Measurements from ENCODE around the gene SLCO2A1.

Gene SLCO2A1

DNA sequence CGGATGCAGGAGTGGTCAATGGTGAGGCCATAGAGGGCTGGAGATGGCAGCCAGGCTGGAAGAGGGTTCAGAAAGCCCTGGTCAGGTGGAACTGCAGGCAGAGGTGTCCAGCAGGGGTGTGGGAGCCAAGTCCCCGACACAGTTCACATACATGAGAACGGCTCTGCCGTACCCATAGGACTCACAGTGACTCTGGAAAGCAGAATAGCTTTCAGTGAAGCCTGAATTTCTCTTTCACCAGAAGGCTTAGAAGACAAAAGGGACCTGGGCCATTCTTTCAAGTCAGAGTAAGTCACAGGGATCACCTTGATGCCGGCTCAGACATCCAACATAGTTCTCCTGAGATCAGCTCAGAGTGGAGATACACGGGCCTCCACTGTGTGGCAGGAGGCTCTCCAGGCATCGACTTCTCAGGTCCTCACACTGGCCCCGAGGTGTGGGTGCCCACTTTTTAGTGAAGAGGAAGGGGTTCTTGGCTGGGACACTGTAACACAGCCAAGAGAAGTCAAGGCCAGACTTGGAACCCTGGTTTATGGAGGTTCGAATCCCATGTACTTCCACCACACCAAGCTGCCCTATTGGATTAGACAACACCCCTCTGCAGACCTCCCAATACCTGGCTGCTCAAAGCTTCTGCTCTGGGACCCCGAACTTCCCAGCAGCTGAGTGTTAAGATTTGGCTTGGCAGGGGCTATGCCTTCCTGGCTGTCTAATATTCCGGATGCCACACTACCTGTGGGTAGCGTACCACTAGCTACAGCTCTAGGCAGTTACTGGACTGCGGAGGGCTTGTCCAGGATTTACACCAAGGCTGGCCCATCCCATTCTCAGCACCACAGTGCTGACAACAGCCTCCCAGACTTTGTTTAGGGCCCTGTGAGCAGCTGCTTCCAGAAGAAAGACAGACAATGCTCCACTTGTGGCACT lies 93.6 kb downstream of the SLCO2A1 start:
- no peak overlapping the region for H3K27ac ChIP-seq
- POLR2A ChIA-PET (ENCODE audit: low non-redundant PET), result no interaction called here
- no peak for DNase-seq (ENCODE audit: low spot score)
- CTCF ChIA-PET, result interaction anchor here (0.6 kb wide), 1 partner anchor 14 kb away, joined by 3 read pairs; no protein-coding TSS in a partner anchor
- no peak for TF ChIP-seq CTCF (conservative IDR thresholded peaks at IDR 0.05; ENCODE audit: low read depth)

DNA sequence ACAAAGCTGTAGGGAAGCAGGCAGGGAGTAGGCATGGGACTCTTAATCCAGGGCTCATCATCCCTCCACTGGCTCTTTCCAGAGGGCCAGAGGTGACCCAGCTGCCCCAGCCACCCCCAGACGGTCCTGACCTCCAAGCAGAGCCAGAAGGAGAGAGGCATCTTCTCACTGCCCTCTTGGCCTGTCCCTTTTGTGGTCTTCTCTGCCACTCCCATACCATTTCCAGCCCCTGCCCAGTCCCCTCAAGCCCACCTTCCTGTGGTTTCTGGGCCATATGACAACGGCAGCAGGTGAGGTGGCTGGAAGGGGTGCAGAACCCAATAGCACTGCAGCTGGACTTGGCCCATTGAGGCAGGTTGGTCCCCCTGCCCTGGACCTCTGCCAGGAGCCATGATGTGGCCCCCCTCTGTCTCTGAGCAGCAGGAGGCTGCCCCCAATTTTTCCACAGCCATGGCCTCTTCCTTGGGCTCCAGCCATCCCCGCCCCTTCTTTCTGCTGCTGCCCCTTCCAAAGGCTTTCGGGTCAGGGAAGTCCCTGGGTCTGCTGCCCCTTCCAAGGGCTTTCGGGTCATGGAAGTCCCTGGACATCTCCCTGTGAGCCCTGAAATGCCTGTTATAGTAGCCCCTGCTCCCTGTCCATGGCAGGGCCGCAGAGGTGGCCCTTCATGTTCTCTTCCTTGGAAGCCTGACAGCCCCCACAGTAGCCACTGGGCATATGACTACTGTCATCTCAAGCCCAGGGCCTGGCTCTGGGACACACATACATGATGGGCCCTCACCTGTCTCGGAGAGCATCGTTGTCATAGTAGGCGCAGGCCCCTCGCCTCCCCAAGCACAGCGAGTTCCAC lies 94.5 kb downstream of the SLCO2A1 start:
- no peak for DNase-seq (ENCODE audit: low spot score)
- no peak overlapping the region for H3K27ac ChIP-seq
- CTCF ChIA-PET, result interaction anchor here (0.7 kb wide), 1 partner anchor 278 kb away, joined by 3 read pairs; no protein-coding TSS in a partner anchor
- no peak for TF ChIP-seq CTCF (conservative IDR thresholded peaks at IDR 0.05; ENCODE audit: low read depth)
- POLR2A ChIA-PET (ENCODE audit: low non-redundant PET), result no interaction called here

- no peak for TF ChIP-seq CTCF (conservative IDR thresholded peaks at IDR 0.05; ENCODE audit: low read depth)
- ChIA-PET CTCF (interaction anchor here (0.7 kb wide), 1 partner anchor 278 kb away, joined by 3 read pairs; no protein-coding TSS in a partner anchor), POLR2A (ENCODE audit: low non-redundant PET) (no interaction called here)
- no peak overlapping the region for H3K27ac ChIP-seq
- DNase-seq (ENCODE audit: low spot score), result no peak
These were observed 95.4 kb downstream of the SLCO2A1 start for GRCh38 chr3:133934073-133934970.

DNA sequence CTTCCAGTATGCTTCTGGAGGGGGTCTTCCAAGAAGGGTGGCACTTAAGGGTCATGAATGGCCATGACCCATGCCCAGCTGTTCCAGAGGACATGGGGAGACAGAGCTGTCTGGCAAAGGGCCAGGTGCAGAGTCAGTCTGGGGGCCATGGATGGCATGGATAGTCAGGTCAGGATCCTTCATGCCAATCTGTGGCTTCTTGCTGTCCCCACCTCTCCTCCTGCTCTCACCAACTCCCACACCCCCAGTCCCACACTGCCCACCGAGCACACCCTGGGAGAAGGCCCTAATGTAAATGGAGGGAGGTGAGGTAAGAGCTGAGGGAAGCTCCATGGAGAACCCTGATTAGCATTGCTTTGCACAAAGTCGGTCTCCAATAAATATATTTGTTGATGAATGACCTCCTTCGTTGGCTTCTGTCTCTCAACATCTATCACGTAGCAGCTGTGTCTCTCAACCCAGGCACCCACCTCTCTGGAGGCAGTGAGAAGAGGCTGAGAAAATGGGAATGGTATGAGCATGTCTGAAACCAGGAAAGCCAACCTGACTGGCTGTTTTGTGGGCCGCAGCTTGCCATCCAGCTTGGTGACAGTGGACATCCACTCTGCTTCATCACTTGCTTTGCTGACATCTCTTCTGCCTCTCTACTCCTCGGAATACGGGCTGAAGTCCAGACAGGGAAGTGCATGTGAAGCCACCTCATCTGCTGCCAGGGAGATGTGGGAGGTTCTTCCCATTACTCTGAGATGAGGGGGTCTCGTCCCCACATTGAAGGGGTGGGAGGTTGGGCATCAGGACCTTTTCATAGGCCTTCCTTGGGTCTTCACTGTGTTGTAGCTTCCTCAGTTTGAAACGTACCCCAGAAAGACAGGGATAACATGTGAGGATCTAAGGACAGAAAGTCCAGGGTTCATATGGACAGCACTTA lies 96.4 kb downstream of the SLCO2A1 start:
- POLR2A ChIA-PET (ENCODE audit: low non-redundant PET), result no interaction called here
- TF ChIP-seq CTCF (conservative IDR thresholded peaks at IDR 0.05; ENCODE audit: low read depth), result no peak
- no peak overlapping the region for H3K27ac ChIP-seq
- CTCF ChIA-PET, result no interaction called here
- no peak for DNase-seq (ENCODE audit: low spot score)

DNA sequence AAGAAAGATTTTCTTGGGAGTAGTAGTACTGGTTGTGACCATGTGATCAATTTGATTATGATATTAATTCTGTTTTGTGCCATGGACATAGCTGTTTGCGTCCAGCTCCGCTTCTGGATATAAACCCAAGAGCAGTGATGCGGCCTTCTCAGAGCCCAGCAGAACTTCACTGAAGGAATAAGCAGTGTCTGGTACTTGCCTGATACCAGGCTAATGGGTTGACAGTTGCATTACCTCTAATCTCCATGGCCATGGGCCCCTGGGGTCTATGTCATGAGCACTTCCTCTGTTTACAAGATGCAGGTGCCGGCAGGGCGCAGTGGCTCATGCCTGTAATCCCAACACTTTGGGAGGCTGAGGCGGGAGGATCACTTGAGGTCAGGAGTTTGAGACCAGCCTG lies 97.7 kb downstream of the SLCO2A1 start:
- no peak for TF ChIP-seq CTCF (conservative IDR thresholded peaks at IDR 0.05; ENCODE audit: low read depth)
- ChIA-PET POLR2A (ENCODE audit: low non-redundant PET) (no interaction called here), CTCF (interaction anchor here (0.6 to 0.9 kb wide), 3 partner anchors 9 to 12 kb away, joined by 3 to 5 read pairs (median 3); no protein-coding TSS in a partner anchor)
- no peak overlapping the region for H3K27ac ChIP-seq
- DNase-seq (ENCODE audit: low spot score), result no peak

All from RWPE1 (cell line).